DOHH2 (cell line): ENCODE data around the gene SERPINH1.

Source experiments
- CTCF ChIP-seq: fragments of 200-600 bp; sonication (generic); IDR thresholded peaks from one replicate; pipeline ENCODE4 v1.5.1; 2014; ENCODE audit warnings: antibody characterized with exemption, mild to moderate bottlenecking, low read depth, low read length; ENCODE audit not compliant: poor library complexity, severe bottlenecking
- EZH2phosphoT487 ChIP-seq: fragments of 200-600 bp; sonication (generic); IDR thresholded peaks from 2 replicates; pipeline ENCODE4 v1.6.1; 2017; ENCODE audit warnings: borderline replicate concordance, mild to moderate bottlenecking, antibody characterized with exemption, low read length, moderate library complexity, mixed read lengths

DNA sequence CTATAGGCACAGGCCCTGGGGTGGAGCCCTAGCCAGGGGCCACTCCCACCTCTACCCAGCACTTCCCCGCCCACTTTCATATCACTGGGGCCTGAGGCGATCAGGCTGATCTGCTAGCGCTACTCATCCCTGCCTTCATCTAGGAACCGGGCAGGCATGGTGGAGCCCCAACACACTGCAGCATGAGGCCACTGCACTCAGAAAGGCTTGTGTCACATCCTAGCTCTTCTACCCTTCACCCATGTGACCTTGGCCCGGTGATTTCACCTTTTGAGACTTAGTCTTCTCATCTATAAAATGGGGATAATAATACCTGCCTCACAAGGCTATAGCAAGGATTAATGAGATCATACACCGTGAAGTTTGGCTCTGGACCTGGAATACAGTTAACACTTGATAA, 18.2 kb upstream of the SERPINH1 start:
- no peak for TF ChIP-seq CTCF
- TF ChIP-seq EZH2phosphoT487 = no peak
